CD4-positive, CD25-positive, alpha-beta regulatory T cell (primary cell): ENCODE measurements around the gene ATF5. TPM values are rescaled to one million over a fixed set of nuclear protein-coding genes. Genes with fewer than 3 reads are reported as not detected.

Experiments used
- ATAC-seq, 2 donors: fragments of 150-1000 bp; cut with Tn5 transposase; one replicate each; pipeline ENCODE4 v1.10.0; 2021; ENCODE audit warnings: low read depth in 2 of 2, moderate number of reproducible peaks in 2 of 2, moderate library complexity in 1 of 2
- DNase-seq, 3 donors: peaks; one replicate each; pipeline versions ENCODE4 v3.0.0 to v3.0.0-alpha.2; 2012 to 2022; ENCODE audit warnings: mixed read lengths in 1 of 3
- H3K27ac ChIP-seq: one replicate; pipeline ENCODE4 v1.7.0; 2013; ENCODE audit warnings: mild to moderate bottlenecking, low read length; ENCODE audit not compliant: insufficient read depth, poor library complexity, severe bottlenecking
- H3K27me3 ChIP-seq: one replicate; pipeline ENCODE4 v1.7.0; 2013; ENCODE audit warnings: low read length; ENCODE audit not compliant: control insufficient read depth, insufficient read depth
- H3K36me3 ChIP-seq: one replicate; pipeline ENCODE4 v1.7.0; 2013; ENCODE audit warnings: mild to moderate bottlenecking, low read length, moderate library complexity; ENCODE audit not compliant: control insufficient read depth, insufficient read depth
- H3K4me1 ChIP-seq: 2 replicates; pipeline ENCODE4 v1.7.0; 2013; ENCODE audit warnings: mild to moderate bottlenecking, low read length; ENCODE audit not compliant: insufficient read depth, control insufficient read depth, poor library complexity, severe bottlenecking
- H3K4me3 ChIP-seq: one replicate; pipeline ENCODE4 v1.7.0; 2013; ENCODE audit warnings: low read depth, mild to moderate bottlenecking, low read length, moderate library complexity
- H3K9me3 ChIP-seq, 2 experiments: 1 replicate in 1 of 2; 2 replicates in 1 of 2; pipeline ENCODE4 v1.7.0; 2013; ENCODE audit warnings: low read length in 2 of 2, mild to moderate bottlenecking in 1 of 2, moderate library complexity in 1 of 2; ENCODE audit not compliant: control insufficient read depth in 2 of 2
- H3K27ac Mint-ChIP-seq, 3 donors: one replicate each; pipeline ENCODE4 v1.8.0; 2020 to 2022; ENCODE audit warnings: mild to moderate bottlenecking in 3 of 3, mixed read lengths in 3 of 3, moderate library complexity in 2 of 3
- H3K27me3 Mint-ChIP-seq: one replicate; pipeline ENCODE4 v1.8.0; 2022; ENCODE audit warnings: mild to moderate bottlenecking, mixed read lengths
- H3K36me3 Mint-ChIP-seq: one replicate; pipeline ENCODE4 v1.8.0; 2020; ENCODE audit warnings: mixed read lengths
- H3K4me1 Mint-ChIP-seq, 4 donors: one replicate each; pipeline ENCODE4 v1.8.0; 2020 to 2022; ENCODE audit warnings: mixed read lengths in 4 of 4, mild to moderate bottlenecking in 1 of 4
- H3K4me3 Mint-ChIP-seq, 4 donors: one replicate each; pipeline ENCODE4 v1.8.0; 2020 to 2022; ENCODE audit warnings: mild to moderate bottlenecking in 4 of 4, mixed read lengths in 4 of 4, moderate library complexity in 3 of 4
- H3K9me3 Mint-ChIP-seq, 7 donors: one replicate each; pipeline ENCODE4 v1.8.0; 2020 to 2022; ENCODE audit warnings: mixed read lengths in 7 of 7, mild to moderate bottlenecking in 3 of 7, moderate library complexity in 2 of 7
- polyA plus RNA-seq, 4 donors: library from polyadenylated mRNA; unstranded; fragments of 300-500 nt; fragmentation: Illumina TruSeq; gene quantifications; one replicate each; pipeline ENCODE4 v1.2.3, GENCODE V29; 2021
- total RNA-seq: library from RNA; stranded (reverse); gene quantifications from one replicate; pipeline ENCODE4 v1.2.3, GENCODE V29; 2022

Gene ATF5
- total and polyA plus RNA-seq, 5 donors from 2014 or later, result 0.60 to 19.7 (median 1.2) TPM

- peaks cover 23% of the 10 kb centered on the region for H3K4me1 ChIP-seq
- Mint-ChIP-seq H3K27me3 (no peaks in the 10 kb centered on the region), H3K36me3 (no peaks in the 10 kb centered on the region), H3K9me3 (no peaks in the 10 kb centered on the region), H3K27ac (peak within 1 kb of the TSS; percentile 90 to 97 (median 97)), H3K4me1 (peaks cover 0 to 39% (median 23%) of the 10 kb centered on the region in 4 donors), H3K4me3 (peak within 1 kb of the TSS; percentile 67 to 81 (median 80))
- DNase-seq, result peak; percentile 64 to 75 (median 66)
- H3K36me3 ChIP-seq, result no peaks in the 10 kb centered on the region
- H3K4me3 ChIP-seq, result peak within 1 kb of the TSS; percentile 50
- H3K9me3 ChIP-seq, result no peaks in the 10 kb centered on the region
- peak; percentile 64 to 76 for ATAC-seq
- no peaks in the 10 kb centered on the region for H3K27me3 ChIP-seq
- H3K27ac ChIP-seq, result peak within 1 kb of the TSS; percentile 93
Measured at GRCh38 chr19:49896863-49897621, 32.0 kb upstream of the ATF5 start, which contains the start of gene IL4I1. TSS of gene IL4I1 (minus strand) at chr19:49896887. CDS start at chr19:49896160, 727 bp downstream.

DNA sequence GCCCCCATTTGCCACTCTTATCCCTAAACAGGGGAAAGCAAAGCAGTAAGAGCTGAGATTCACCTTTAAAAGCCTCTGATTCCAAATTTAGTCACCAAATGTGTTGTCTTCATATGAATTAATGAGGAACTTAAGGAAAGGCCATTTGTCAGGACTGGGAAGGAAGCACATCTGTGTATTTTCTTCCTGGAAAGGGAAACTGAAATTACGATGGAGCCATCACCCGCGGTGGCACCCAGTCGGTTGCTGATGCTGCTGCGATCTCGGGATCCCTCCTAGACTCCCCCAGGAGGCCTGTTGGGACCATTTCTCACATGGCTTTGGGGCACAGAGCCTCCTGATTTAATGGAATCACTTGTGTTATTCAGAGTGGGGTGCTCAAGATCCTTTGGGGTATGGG, 24.9 kb upstream of the ATF5 start:
- Mint-ChIP-seq H3K36me3 (peaks cover 11% of the 10 kb centered on the region), H3K4me3 (no peak overlapping the region), H3K27me3 (no peaks in the 10 kb centered on the region), H3K27ac (no peak overlapping the region), H3K9me3 (no peaks in the 10 kb centered on the region), H3K4me1 (peaks cover 0 to 10% (median 5%) of the 10 kb centered on the region in 4 donors)
- Histone ChIP-seq H3K36me3 (peaks cover 12% of the 10 kb centered on the region), H3K4me3 (no peak overlapping the region), H3K27ac (no peak overlapping the region), H3K27me3 (no peaks in the 10 kb centered on the region), H3K9me3 (no peaks in the 10 kb centered on the region), H3K4me1 (no peaks in the 10 kb centered on the region)
- DNase-seq, result no peak
- no peak for ATAC-seq

- Histone ChIP-seq H3K27ac (no peak overlapping the region), H3K27me3 (no peaks in the 10 kb centered on the region), H3K36me3 (peaks cover 12% of the 10 kb centered on the region), H3K9me3 (no peaks in the 10 kb centered on the region), H3K4me3 (no peak overlapping the region), H3K4me1 (peaks cover 11% of the 10 kb centered on the region)
- ATAC-seq (no peak), DNase-seq (no peak)
- H3K27me3 Mint-ChIP-seq, result no peaks in the 10 kb centered on the region
- peaks cover 15% of the 10 kb centered on the region for H3K36me3 Mint-ChIP-seq
- H3K27ac Mint-ChIP-seq, result peak overlapping the region in 1 of 3 donors; percentile 26
- no peaks in the 10 kb centered on the region for H3K9me3 Mint-ChIP-seq
- no peak overlapping the region for H3K4me3 Mint-ChIP-seq
- H3K4me1 Mint-ChIP-seq, result peaks cover 15 to 27% (median 16%) of the 10 kb centered on the region in 4 donors
Measured at GRCh38 chr19:49906879-49907564, 22.0 kb upstream of the ATF5 start.

DNA sequence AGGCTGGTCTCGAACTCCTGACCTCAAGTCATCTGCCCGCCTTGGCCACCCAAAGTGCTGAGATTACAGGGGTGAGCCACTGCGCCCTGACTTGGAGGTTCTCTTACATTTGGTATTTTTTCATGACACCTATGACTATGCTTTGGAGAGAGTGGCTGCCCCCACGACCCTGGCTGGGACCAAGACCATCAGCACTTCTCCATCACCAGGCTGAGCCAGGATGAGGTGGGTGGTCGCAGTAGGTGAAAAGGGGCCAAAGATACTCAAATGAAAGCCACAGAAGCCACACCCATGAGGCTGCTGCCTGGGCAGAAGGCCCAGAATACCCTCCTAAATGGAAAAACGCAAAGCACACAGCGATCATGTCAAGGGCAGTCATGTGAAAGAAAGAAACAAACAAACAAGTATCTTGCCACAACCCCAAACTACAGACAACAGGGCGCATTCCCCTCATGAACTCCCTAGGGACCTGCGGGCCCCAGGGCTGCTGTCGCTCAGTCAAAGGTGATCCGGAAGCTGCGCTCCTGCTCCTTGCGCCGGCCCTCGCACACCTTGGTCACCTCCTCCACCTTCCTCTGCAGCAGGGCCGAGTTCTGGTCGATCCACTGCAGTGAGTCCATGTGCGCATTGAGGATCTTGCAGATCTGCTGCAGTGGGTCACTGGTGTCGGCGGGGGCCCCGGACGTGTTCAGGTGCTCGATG, 21.1 kb upstream of the ATF5 start:
- no peak overlapping the region for H3K27ac ChIP-seq
- peaks cover 15 to 34% (median 20%) of the 10 kb centered on the region in 4 donors for H3K4me1 Mint-ChIP-seq
- peak overlapping the region in 1 of 3 donors; percentile 60 for H3K27ac Mint-ChIP-seq
- H3K4me3 Mint-ChIP-seq, result no peak overlapping the region
- no peaks in the 10 kb centered on the region for H3K27me3 ChIP-seq
- H3K36me3 Mint-ChIP-seq, result peaks cover 19% of the 10 kb centered on the region
- no peak overlapping the region for H3K4me3 ChIP-seq
- no peaks in the 10 kb centered on the region for H3K9me3 Mint-ChIP-seq
- peaks cover 13% of the 10 kb centered on the region for H3K36me3 ChIP-seq
- DNase-seq (no peak), ATAC-seq (no peak)
- H3K4me1 ChIP-seq, result peaks cover 11% of the 10 kb centered on the region
- no peaks in the 10 kb centered on the region for H3K9me3 ChIP-seq
- no peaks in the 10 kb centered on the region for H3K27me3 Mint-ChIP-seq

- no peaks in the 10 kb centered on the region for H3K27me3 ChIP-seq
- DNase-seq, result no peak
- Mint-ChIP-seq H3K9me3 (no peaks in the 10 kb centered on the region), H3K4me3 (no peak overlapping the region), H3K27me3 (no peaks in the 10 kb centered on the region), H3K27ac (peak overlapping the region in 2 of 3 donors; percentile 20 to 74), H3K4me1 (peaks cover 15 to 36% (median 23%) of the 10 kb centered on the region in 4 donors), H3K36me3 (peaks cover 26% of the 10 kb centered on the region)
- H3K36me3 ChIP-seq, result peaks cover 15% of the 10 kb centered on the region
- no peak for ATAC-seq
- H3K9me3 ChIP-seq, result no peaks in the 10 kb centered on the region
- no peak overlapping the region for H3K27ac ChIP-seq
- peaks cover 11% of the 10 kb centered on the region for H3K4me1 ChIP-seq
- no peak overlapping the region for H3K4me3 ChIP-seq
Measured at GRCh38 chr19:49908480-49909420, 20.3 kb upstream of the ATF5 start.

DNA sequence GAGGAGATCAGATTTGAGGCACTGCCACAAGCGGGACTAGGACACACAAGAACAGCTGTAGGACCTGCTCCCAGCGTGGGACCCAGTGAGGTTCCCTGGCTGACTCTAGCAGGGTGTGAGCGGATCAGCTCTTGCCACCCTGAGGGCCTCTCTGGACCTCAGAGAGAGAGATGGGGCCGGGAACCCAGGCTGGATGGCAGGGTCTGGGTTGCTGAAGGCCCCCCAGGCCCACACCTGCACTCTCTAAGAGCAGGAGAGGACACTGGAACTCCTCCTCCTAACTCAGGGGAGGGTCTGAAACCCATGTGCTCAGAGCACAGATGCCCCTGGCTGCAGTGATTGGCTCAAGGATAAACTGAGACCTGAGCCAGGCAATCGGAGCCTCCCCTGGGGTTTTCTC, 18.8 kb upstream of the ATF5 start:
- Mint-ChIP-seq H3K27ac (peak overlapping the region in 1 of 3 donors; percentile 67), H3K9me3 (no peaks in the 10 kb centered on the region), H3K4me1 (peaks cover 13 to 39% (median 24%) of the 10 kb centered on the region in 4 donors), H3K36me3 (peaks cover 30% of the 10 kb centered on the region), H3K27me3 (no peaks in the 10 kb centered on the region), H3K4me3 (no peak overlapping the region)
- no peaks in the 10 kb centered on the region for H3K27me3 ChIP-seq
- H3K9me3 ChIP-seq, result no peaks in the 10 kb centered on the region
- peaks cover 20% of the 10 kb centered on the region for H3K36me3 ChIP-seq
- ATAC-seq (no peak), DNase-seq (no peak)
- H3K4me1 ChIP-seq, result peaks cover 11% of the 10 kb centered on the region
- H3K4me3 ChIP-seq, result no peak overlapping the region
- H3K27ac ChIP-seq, result no peak overlapping the region
